ENCODE data around the gene CNPY2.

CNPY2 gene

DNA sequence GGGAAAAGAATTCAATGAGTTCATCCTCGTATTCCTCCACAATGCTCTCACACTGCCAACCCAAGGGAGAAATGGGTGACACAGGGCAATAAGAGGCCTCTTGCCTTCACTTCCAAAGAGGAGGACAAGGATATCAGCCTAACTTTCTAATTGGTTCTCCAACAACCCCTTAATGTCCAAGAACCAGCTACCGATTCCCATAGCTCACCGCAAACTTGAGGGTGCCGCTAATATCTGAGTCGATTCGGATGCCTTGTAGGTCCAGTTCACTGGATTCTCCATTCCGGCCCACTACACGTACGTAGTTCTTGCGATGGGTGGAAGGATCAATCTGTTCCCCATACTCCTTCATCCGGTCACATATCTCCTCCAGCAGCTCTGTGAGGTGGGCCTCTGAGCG lies 4.8 kb downstream of the CNPY2 start:
- TF ChIP-seq, protein P1, sequence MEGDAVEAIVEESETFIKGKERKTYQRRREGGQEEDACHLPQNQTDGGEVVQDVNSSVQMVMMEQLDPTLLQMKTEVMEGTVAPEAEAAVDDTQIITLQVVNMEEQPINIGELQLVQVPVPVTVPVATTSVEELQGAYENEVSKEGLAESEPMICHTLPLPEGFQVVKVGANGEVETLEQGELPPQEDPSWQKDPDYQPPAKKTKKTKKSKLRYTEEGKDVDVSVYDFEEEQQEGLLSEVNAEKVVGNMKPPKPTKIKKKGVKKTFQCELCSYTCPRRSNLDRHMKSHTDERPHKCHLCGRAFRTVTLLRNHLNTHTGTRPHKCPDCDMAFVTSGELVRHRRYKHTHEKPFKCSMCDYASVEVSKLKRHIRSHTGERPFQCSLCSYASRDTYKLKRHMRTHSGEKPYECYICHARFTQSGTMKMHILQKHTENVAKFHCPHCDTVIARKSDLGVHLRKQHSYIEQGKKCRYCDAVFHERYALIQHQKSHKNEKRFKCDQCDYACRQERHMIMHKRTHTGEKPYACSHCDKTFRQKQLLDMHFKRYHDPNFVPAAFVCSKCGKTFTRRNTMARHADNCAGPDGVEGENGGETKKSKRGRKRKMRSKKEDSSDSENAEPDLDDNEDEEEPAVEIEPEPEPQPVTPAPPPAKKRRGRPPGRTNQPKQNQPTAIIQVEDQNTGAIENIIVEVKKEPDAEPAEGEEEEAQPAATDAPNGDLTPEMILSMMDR (IDR thresholded peaks at IDR 0.05; ENCODE audit: low read depth, low read length), result no peak
- DNase-seq (ENCODE audit: extremely low read depth, low read depth), result no peak

DNA sequence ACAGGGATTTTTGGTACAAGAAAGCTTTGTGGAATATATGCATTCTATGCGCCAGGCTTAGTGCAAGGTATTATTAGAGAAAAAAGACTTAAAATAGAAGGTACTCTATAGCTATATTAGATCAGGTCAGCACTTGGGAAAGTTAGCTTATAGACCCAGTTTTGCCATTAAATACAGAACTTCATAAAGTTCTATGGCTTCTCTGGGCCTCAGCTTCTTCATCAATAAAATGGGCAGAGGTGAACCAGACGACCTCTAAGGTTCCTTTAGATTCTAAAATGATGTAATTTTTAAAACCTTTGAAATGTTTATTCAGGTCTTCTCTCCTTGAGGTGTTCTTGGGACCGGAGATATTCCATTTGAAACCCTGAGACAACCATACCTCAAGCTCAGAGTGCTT lies 7.1 kb downstream of the CNPY2 start:
- DNase-seq (ENCODE audit: extremely low read depth, low read depth), result no peak
- TF ChIP-seq, protein P1 (IDR thresholded peaks at IDR 0.05; ENCODE audit: low read depth, low read length), result no peak

- TF ChIP-seq, protein P1 (IDR thresholded peaks at IDR 0.05; ENCODE audit: low read depth, low read length), result no peak
- no peak for DNase-seq (ENCODE audit: extremely low read depth, low read depth)
Observed at GRCh38 chr12:56307221-56307965, 8.4 kb downstream of the CNPY2 start.

DNA sequence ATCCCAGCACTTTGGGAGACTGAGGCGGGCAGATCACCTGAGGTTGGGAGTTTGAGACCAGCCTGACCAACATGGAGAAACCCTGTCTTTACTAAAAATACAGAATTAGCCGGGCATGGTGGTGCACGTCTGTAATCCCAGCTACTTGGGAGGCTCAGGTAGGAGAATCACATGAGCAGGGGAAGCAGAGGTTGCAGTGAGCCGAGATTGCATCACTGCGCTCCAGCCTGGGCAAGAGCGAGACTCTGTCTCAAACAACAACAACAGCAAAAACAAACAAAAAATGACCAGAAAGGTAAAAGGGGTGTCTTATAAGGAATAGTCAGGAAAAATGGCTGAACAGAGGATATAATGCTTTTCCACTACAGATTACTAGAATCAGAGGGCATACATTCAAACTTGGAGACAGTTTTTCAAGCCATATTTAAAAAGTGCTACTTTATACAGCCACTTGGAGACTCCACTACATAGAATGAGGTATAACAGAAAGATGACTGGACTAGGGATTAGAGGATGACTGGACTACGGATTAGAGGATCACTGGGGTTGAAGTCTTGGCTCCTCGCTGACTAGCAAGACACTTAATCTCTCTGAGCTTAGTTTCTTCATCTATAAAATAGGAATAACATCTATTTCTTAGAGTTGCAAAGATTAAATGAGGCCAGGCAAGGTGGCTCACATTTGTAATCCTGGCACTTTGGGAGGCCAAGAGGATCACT lies 10.8 kb downstream of the CNPY2 start:
- TF ChIP-seq, protein P1 (IDR thresholded peaks at IDR 0.05; ENCODE audit: low read depth, low read length), result no peak
- no peak for DNase-seq (ENCODE audit: extremely low read depth, low read depth)

- TF ChIP-seq, protein P1 (IDR thresholded peaks at IDR 0.05; ENCODE audit: low read depth, low read length), result no peak
- DNase-seq (ENCODE audit: extremely low read depth, low read depth), result no peak
Observed at GRCh38 chr12:56304276-56304675, 11.5 kb downstream of the CNPY2 start.

- TF ChIP-seq, protein P1 (IDR thresholded peaks at IDR 0.05; ENCODE audit: low read depth, low read length), result no peak
- no peak for DNase-seq (ENCODE audit: extremely low read depth, low read depth)
Observed at GRCh38 chr12:56300644-56301464, 14.9 kb downstream of the CNPY2 start.

Measured in AG09319 (cell line).